SK-N-SH (cell line): ENCODE measurements around the gene KIF6. TPM values are rescaled to one million over a fixed set of nuclear protein-coding genes. Genes with fewer than 3 reads are reported as not detected.

ENCODE experiments used
- CTCF ChIA-PET: fragments of 300-600, 350-600 bp; formaldehyde crosslinking; extraction: SDS; loops from one replicate; lab custom pipeline; 2021; lab: Yijun Ruan, JAX
- POLR2A ChIA-PET: fragments of 350-600 bp; sonication (Branson Sonifier 250); formaldehyde crosslinking; extraction: SDS; loops from one replicate; lab custom pipeline; 2020; ENCODE audit warnings: antibody characterized with exemption, inconsistent platforms; lab: Yijun Ruan, JAX
- DNase-seq: peaks from one replicate; pipeline ENCODE4 v3.0.0; 2012
- H2AFZ ChIP-seq: fragments of 200-600 bp; sonication (generic); 2 replicates; pipeline ENCODE4 v1.8.1; 2016; ENCODE audit warnings: antibody characterized with exemption, mild to moderate bottlenecking, low read depth
- H3F3A ChIP-seq: fragments of 200-600 bp; sonication (generic); replicated peaks from 2 replicates; pipeline ENCODE3; 2016; ENCODE audit warnings: antibody characterized with exemption, mild to moderate bottlenecking; ENCODE audit not compliant: insufficient read depth
- H3K27ac ChIP-seq, 2 experiments: fragments of 200-500 bp in 1 of 2; fragments of 200-600 bp in 1 of 2; sonication (Bioruptor generic) in 1 of 2; sonication (generic), shearing (Covaris generic) in 1 of 2; 2 replicates each; pipeline versions ENCODE4 v1.5.1 to v1.6.1; 2014 to 2016; ENCODE audit warnings: low read depth in 2 of 2, inconsistent platforms in 1 of 2, low read length in 1 of 2, mild to moderate bottlenecking in 1 of 2, mixed read lengths in 1 of 2
- H3K27me3 ChIP-seq: fragments of 200-600 bp; sonication (generic), shearing (Covaris generic); 2 replicates; pipeline ENCODE4 v1.6.1; 2016; ENCODE audit warnings: mixed run types; ENCODE audit not compliant: insufficient read depth
- H3K36me3 ChIP-seq, 2 experiments: fragments of 200-500 bp in 1 of 2; fragments of 200-600 bp in 1 of 2; sonication (Bioruptor generic) in 1 of 2; sonication (generic) in 1 of 2; replicated peaks in 1 of 2; 2 replicates each; pipeline versions ENCODE3 to v1.5.1; 2014 to 2016; ENCODE audit warnings: low read length in 1 of 2, mild to moderate bottlenecking in 1 of 2; ENCODE audit not compliant: insufficient read depth in 2 of 2, control insufficient read depth in 1 of 2
- H3K4me1 ChIP-seq, 2 experiments: fragments of 200-500 bp in 1 of 2; fragments of 200-600 bp in 1 of 2; sonication (Bioruptor generic) in 1 of 2; sonication (generic), shearing (Covaris generic) in 1 of 2; 2 replicates each; pipeline versions ENCODE4 v1.5.1 to v1.6.1; 2014 to 2016; ENCODE audit warnings: low read depth in 1 of 2, low read length in 1 of 2, mixed run types in 1 of 2; ENCODE audit not compliant: insufficient read depth in 2 of 2, control insufficient read depth in 1 of 2
- H3K4me2 ChIP-seq: fragments of 200-600 bp; sonication (generic), shearing (Covaris generic); 2 replicates; pipeline ENCODE4 v1.6.1; 2017; ENCODE audit warnings: mixed run types
- H3K4me3 ChIP-seq, 2 experiments: fragments of 200-500 bp in 1 of 2; fragments of 200-600 bp in 1 of 2; sonication (Bioruptor generic) in 1 of 2; sonication (generic), shearing (Covaris generic) in 1 of 2; 2 replicates each; pipeline versions ENCODE4 v1.5.1 to v1.8.1; 2014 to 2016; ENCODE audit warnings: low read depth in 2 of 2, inconsistent platforms in 1 of 2, low read length in 1 of 2, mild to moderate bottlenecking in 1 of 2, mixed read lengths in 1 of 2, moderate library complexity in 1 of 2
- H3K79me2 ChIP-seq: fragments of 200-600 bp; sonication (generic); 2 replicates; pipeline ENCODE4 v1.8.1; 2017; ENCODE audit warnings: mild to moderate bottlenecking; ENCODE audit not compliant: insufficient read depth
- H3K9ac ChIP-seq: fragments of 200-600 bp; sonication (generic); 2 replicates; pipeline ENCODE4 v1.6.1; 2017; ENCODE audit warnings: mixed run types
- H3K9me2 ChIP-seq: fragments of 200-600 bp; sonication (generic); 2 replicates; pipeline ENCODE4 v1.6.1; 2017; ENCODE audit warnings: mixed run types
- H3K9me3 ChIP-seq: fragments of 200-600 bp; sonication (generic); 2 replicates; pipeline ENCODE4 v1.6.1; 2017; ENCODE audit warnings: mixed run types, mild to moderate bottlenecking, moderate library complexity
- H4K20me1 ChIP-seq: fragments of 200-600 bp; sonication (generic); 2 replicates; pipeline ENCODE4 v1.6.1; 2017; ENCODE audit warnings: mild to moderate bottlenecking, mixed run types; ENCODE audit not compliant: insufficient read depth
- CHD2 ChIP-seq: fragments of 150-350 bp; IDR thresholded peaks from 2 replicates; pipeline ENCODE4 v1.6.1; 2018; ENCODE audit warnings: low read length; ENCODE audit not compliant: partially characterized antibody
- ELF1 ChIP-seq: IDR thresholded peaks from 2 replicates; pipeline ENCODE4 v1.4.0; 2012
- EP300 ChIP-seq, 2 experiments: IDR thresholded peaks; 2 replicates each; pipeline versions ENCODE4 v1.4.0 to v1.6.1; 2012; ENCODE audit warnings: borderline replicate concordance in 1 of 2, low read depth in 1 of 2, low read length in 1 of 2
- FOXM1 ChIP-seq: IDR thresholded peaks from 2 replicates; pipeline ENCODE4 v1.4.0; 2012; ENCODE audit warnings: low read depth, mild to moderate bottlenecking
- RAD21 ChIP-seq: IDR thresholded peaks from 2 replicates; pipeline ENCODE4 v1.6.1; 2012; ENCODE audit warnings: mild to moderate bottlenecking, low read length
- RFX5 ChIP-seq: IDR thresholded peaks from 2 replicates; pipeline ENCODE4 v1.6.1; 2012; ENCODE audit warnings: mild to moderate bottlenecking, improper control_type of control experiment, low read length
- RXRA ChIP-seq: IDR thresholded peaks from 2 replicates; pipeline ENCODE4 v1.4.0; 2012; ENCODE audit warnings: low read depth, mild to moderate bottlenecking, borderline replicate concordance
- SMC3 ChIP-seq: IDR thresholded peaks from 2 replicates; pipeline ENCODE4 v1.6.1; 2012; ENCODE audit warnings: low read depth, low read length, improper control_type of control experiment
- WGBS: methylation state at CpG from one replicate; pipeline ENCODE4 v1.1.6; 2017; ENCODE audit warnings: low lambda C conversion rate; 5-methylcytosine and 5-hydroxymethylcytosine counted together
- polyA plus RNA-seq, 3 experiments: library from polyadenylated mRNA; depleted of rRNA; stranded (reverse); fragments of >200 nt; gene quantifications; 2 replicates each; pipeline ENCODE4 v1.2.3, GENCODE V29; 2012
- TF ChIP-seq, protein P1 (sequence below): IDR thresholded peaks from 2 replicates; pipeline ENCODE4 v1.6.1; 2012; ENCODE audit warnings: mild to moderate bottlenecking, low read depth, low read length, moderate library complexity
- TF ChIP-seq, protein P2 (sequence below): IDR thresholded peaks from 2 replicates; pipeline ENCODE4 v1.4.0; 2012; ENCODE audit warnings: low read depth
- TF ChIP-seq, protein P3 (sequence below): fragments of 200-600 bp; sonication (generic); IDR thresholded peaks from 2 replicates; pipeline ENCODE4 v1.6.1; 2017; ENCODE audit warnings: antibody characterized with exemption, mild to moderate bottlenecking, moderate library complexity

KIF6 gene
- polyA plus RNA-seq, 1 of the 3 experiments (the other 2 are of a cell fraction): 0.13 TPM

GRCh38 chr6:39391182-39391581 is 334.0 kb downstream of the KIF6 start (continued):
- TF ChIP-seq, protein P1, sequence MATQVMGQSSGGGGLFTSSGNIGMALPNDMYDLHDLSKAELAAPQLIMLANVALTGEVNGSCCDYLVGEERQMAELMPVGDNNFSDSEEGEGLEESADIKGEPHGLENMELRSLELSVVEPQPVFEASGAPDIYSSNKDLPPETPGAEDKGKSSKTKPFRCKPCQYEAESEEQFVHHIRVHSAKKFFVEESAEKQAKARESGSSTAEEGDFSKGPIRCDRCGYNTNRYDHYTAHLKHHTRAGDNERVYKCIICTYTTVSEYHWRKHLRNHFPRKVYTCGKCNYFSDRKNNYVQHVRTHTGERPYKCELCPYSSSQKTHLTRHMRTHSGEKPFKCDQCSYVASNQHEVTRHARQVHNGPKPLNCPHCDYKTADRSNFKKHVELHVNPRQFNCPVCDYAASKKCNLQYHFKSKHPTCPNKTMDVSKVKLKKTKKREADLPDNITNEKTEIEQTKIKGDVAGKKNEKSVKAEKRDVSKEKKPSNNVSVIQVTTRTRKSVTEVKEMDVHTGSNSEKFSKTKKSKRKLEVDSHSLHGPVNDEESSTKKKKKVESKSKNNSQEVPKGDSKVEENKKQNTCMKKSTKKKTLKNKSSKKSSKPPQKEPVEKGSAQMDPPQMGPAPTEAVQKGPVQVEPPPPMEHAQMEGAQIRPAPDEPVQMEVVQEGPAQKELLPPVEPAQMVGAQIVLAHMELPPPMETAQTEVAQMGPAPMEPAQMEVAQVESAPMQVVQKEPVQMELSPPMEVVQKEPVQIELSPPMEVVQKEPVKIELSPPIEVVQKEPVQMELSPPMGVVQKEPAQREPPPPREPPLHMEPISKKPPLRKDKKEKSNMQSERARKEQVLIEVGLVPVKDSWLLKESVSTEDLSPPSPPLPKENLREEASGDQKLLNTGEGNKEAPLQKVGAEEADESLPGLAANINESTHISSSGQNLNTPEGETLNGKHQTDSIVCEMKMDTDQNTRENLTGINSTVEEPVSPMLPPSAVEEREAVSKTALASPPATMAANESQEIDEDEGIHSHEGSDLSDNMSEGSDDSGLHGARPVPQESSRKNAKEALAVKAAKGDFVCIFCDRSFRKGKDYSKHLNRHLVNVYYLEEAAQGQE: no peak
- TF ChIP-seq SMC3: no peak
- no peak for TF ChIP-seq FOXM1
- no peak for TF ChIP-seq CHD2

GRCh38 chr6:39389484-39389767 is 335.8 kb downstream of the KIF6 start:
- Histone ChIP-seq H4K20me1 (no peaks in the 10 kb centered on the region), H3K4me3 (no peak overlapping the region), H3K36me3 (no peaks in the 10 kb centered on the region), H3K4me1 (peaks cover 0 to 16% of the 10 kb centered on the region in 2 experiments; a peak in 1 of 4 replicates), H3F3A (no peaks in the 10 kb centered on the region), H3K79me2 (no peaks in the 10 kb centered on the region), H3K27me3 (no peaks in the 10 kb centered on the region), H2AFZ (no peak overlapping the region), H3K27ac (no peak overlapping the region), H3K9me2 (no peaks in the 10 kb centered on the region), H3K9me3 (no peaks in the 10 kb centered on the region), H3K9ac (no peak overlapping the region), H3K4me2 (no peak overlapping the region)
- ChIA-PET POLR2A (no interaction called here), CTCF (interaction anchor here (0.6 to 5.0 kb wide), 5 partner anchors 12 to 1175 kb away, joined by 3 to 28 read pairs (median 3); no protein-coding TSS in a partner anchor)
- 25% methylated on average over 3 of the region's 3 CpGs for WGBS
- DNase-seq: peak; percentile 48
- TF ChIP-seq RXRA (no peak), FOXM1 (no peak), RFX5 (no peak), RAD21 (peak; percentile 66), ELF1 (no peak), EP300 (IDR thresholded peaks at IDR 0.05; ENCODE audit: borderline replicate concordance in 1 of 2, low read depth in 1 of 2, low read length in 1 of 2) (no peak)
- TF ChIP-seq, protein P2, sequence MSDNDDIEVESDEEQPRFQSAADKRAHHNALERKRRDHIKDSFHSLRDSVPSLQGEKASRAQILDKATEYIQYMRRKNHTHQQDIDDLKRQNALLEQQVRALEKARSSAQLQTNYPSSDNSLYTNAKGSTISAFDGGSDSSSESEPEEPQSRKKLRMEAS: no peak
- TF ChIP-seq, protein P3, sequence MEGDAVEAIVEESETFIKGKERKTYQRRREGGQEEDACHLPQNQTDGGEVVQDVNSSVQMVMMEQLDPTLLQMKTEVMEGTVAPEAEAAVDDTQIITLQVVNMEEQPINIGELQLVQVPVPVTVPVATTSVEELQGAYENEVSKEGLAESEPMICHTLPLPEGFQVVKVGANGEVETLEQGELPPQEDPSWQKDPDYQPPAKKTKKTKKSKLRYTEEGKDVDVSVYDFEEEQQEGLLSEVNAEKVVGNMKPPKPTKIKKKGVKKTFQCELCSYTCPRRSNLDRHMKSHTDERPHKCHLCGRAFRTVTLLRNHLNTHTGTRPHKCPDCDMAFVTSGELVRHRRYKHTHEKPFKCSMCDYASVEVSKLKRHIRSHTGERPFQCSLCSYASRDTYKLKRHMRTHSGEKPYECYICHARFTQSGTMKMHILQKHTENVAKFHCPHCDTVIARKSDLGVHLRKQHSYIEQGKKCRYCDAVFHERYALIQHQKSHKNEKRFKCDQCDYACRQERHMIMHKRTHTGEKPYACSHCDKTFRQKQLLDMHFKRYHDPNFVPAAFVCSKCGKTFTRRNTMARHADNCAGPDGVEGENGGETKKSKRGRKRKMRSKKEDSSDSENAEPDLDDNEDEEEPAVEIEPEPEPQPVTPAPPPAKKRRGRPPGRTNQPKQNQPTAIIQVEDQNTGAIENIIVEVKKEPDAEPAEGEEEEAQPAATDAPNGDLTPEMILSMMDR: peak; percentile 21
- TF ChIP-seq, protein P1: no peak
- TF ChIP-seq, all 33 proteins: peak for 2
